NCI-H2171 (cell line): ENCODE results near the gene PRRG2.

Experiments used
- DNase-seq: peaks from one replicate; lab custom pipeline; 2025; lab: John Stamatoyannopoulos, UW

The PRRG2 gene

GRCh38 chr19:49589502-49589905 is 8.4 kb downstream of the PRRG2 start:
- DNase-seq = no peak

GRCh38 chr19:49590071-49590970 is 9.2 kb downstream of the PRRG2 start:
- DNase-seq = peak; percentile 97

- peak; percentile 82 for DNase-seq
Measured at GRCh38 chr19:49590971-49591730, 10.0 kb downstream of the PRRG2 start, which contains the start of gene PRR12. TSS of gene PRR12 (plus strand) at chr19:49591182. CDS start at chr19:49591655, 473 bp downstream.

DNA sequence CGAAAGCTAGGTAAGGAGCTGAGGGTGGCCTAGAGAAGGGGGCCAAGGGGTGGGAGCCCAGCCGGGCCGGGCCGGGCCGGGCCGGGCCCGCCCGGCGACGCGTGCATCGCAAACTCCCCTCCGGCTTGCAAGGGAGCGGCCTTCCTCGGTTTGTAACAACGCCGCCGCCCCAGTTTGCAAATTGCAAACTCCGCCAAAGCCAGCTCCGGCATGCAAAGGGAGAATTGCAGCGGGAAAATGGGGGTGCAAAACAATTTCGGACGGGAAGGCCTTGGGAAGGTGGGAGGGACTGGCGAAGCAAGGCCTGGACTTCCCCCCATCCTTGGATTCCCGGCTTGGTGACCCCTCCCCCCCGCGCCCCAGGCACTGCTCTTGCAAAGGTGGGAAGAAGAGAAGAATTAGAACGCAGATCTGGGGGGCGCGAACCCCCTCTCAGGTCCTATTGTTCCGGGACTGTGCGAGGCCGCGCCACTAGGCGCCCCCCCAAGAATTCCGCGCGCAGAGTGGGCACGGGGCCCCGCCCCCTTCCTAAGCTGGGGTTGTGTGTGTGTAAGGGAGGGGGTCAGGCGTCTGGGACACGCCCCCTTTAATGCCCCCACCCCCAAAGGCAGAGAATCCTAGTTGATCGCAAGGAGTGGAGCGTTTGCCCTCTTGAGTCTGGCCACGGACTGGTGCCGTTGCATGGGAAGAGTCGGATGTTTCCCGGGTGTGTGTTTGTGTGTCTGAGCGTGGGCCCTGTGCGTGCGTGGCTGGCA is 10.8 kb downstream of the PRRG2 start:
- peak; percentile 48 for DNase-seq

DNA sequence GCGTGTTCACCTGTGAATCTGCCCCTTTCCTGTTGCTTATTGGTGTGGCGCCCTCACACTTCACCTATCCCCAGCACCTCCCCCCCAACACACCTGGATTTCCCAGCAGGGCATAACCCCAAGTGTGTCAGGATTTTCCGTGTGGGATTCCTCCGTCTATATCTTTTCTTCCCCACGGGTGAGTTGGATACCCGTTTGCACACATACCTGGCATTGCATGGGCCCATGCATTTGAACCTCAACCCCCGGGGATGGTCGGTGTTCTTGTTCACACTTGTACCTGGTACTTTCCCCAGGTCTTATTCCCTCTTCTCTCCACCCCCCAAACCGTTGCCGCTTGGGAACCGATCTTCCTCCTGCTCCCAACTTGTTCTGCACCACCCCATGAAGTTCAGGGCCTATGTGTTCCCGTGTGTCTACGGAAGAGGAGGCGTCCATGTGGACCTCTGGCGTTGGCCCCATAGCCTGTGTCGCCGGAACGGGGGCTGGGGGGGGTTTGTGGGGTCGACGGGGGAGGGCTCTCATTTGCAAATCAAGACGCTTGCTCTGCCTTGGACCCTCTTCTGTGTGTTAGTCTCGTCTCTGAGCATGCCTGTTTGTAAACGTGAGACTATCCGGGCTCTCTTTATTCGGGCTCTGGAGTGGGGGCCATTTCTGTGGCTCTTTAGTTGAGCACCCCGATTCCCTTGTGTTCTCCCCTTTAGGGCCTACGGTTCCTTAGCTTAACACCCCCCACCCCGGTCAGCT is 11.5 kb downstream of the PRRG2 start:
- DNase-seq = peak; percentile 27

- peak; percentile 94 for DNase-seq
Measured at GRCh38 chr19:49593233-49594113, 12.4 kb downstream of the PRRG2 start.

- no peak for DNase-seq
Measured at GRCh38 chr19:49594157-49594992, 13.3 kb downstream of the PRRG2 start.

- no peak for DNase-seq
Measured at GRCh38 chr19:49594993-49595818, 14.1 kb downstream of the PRRG2 start.

GRCh38 chr19:49595819-49596404 is 14.8 kb downstream of the PRRG2 start:
- DNase-seq = no peak

- DNase-seq = no peak
Measured at GRCh38 chr19:49596407-49596806, 15.3 kb downstream of the PRRG2 start.

- DNase-seq = no peak
Measured at GRCh38 chr19:49596954-49597702, 16.0 kb downstream of the PRRG2 start.

GRCh38 chr19:49597703-49597974 is 16.5 kb downstream of the PRRG2 start:
- no peak for DNase-seq

GRCh38 chr19:49599378-49600295 is 18.5 kb downstream of the PRRG2 start:
- DNase-seq = no peak

- DNase-seq = no peak
Measured at GRCh38 chr19:49601482-49602038, 20.4 kb downstream of the PRRG2 start.

DNA sequence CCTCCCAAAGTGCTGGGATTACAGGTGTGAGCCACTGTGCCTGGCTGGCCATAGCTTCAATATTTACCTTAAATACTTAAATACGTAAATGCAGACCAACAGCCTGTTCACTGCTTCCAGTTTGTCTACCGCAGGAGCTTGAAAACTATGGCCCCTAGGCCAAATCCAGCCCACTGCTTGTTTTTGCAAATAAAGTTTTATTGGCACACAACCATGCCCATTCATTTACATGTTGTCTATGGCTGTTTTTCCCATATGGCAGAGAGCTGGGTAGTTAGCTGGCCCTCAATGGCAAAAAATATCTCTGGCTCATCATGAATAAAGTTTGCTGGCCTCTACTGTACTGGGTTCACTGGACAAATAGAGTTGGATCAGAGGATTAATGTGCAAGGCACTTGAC is 21.7 kb downstream of the PRRG2 start:
- DNase-seq = no peak

GRCh38 chr19:49605605-49606004 is 24.5 kb downstream of the PRRG2 start:
- no peak for DNase-seq
